ENCODE data around the gene COQ9.

GRCh38 chr16:57482845-57483545 lies 35.7 kb downstream of the COQ9 start:
- TF ChIP-seq POLR2A (IDR thresholded peaks at IDR 0.05) (no peak), CTCF (IDR thresholded peaks at IDR 0.05) (no peak)

Measured in tibial nerve (tissue), 3 donors.